Ectodermal cell (in vitro differentiated cells): ENCODE data around the gene EGLN3.

Source experiments
- H3K27ac ChIP-seq: 2 replicates; pipeline ENCODE4 v1.7.0; 2013; ENCODE audit warnings: mild to moderate bottlenecking, low read depth, low read length; ENCODE audit not compliant: insufficient read depth, poor library complexity, severe bottlenecking
- H3K27me3 ChIP-seq: 2 replicates; pipeline ENCODE4 v1.7.0; 2013; ENCODE audit warnings: mild to moderate bottlenecking, low read length; ENCODE audit not compliant: insufficient read depth, control insufficient read depth, poor library complexity, severe bottlenecking
- H3K36me3 ChIP-seq: one replicate; pipeline ENCODE4 v1.7.0; 2013; ENCODE audit warnings: low read length; ENCODE audit not compliant: control insufficient read depth, insufficient read depth
- H3K4me1 ChIP-seq: one replicate; pipeline ENCODE4 v1.7.0; 2013; ENCODE audit warnings: low read length; ENCODE audit not compliant: control insufficient read depth, insufficient read depth
- H3K4me3 ChIP-seq: 2 replicates; pipeline ENCODE4 v1.7.0; 2013; ENCODE audit warnings: low read depth, low read length, control low read depth; ENCODE audit not compliant: insufficient read depth
- H3K9me3 ChIP-seq: 2 replicates; pipeline ENCODE4 v1.7.0; 2013; ENCODE audit warnings: mild to moderate bottlenecking, low read length, moderate library complexity; ENCODE audit not compliant: control insufficient read depth
- WGBS, 2 experiments: methylation state at CpG; one replicate each; pipeline ENCODE4 v1.1.7; 2013; ENCODE audit warnings: missing lambda C conversion rate in 2 of 2; 5-methylcytosine and 5-hydroxymethylcytosine counted together

The EGLN3 gene

DNA sequence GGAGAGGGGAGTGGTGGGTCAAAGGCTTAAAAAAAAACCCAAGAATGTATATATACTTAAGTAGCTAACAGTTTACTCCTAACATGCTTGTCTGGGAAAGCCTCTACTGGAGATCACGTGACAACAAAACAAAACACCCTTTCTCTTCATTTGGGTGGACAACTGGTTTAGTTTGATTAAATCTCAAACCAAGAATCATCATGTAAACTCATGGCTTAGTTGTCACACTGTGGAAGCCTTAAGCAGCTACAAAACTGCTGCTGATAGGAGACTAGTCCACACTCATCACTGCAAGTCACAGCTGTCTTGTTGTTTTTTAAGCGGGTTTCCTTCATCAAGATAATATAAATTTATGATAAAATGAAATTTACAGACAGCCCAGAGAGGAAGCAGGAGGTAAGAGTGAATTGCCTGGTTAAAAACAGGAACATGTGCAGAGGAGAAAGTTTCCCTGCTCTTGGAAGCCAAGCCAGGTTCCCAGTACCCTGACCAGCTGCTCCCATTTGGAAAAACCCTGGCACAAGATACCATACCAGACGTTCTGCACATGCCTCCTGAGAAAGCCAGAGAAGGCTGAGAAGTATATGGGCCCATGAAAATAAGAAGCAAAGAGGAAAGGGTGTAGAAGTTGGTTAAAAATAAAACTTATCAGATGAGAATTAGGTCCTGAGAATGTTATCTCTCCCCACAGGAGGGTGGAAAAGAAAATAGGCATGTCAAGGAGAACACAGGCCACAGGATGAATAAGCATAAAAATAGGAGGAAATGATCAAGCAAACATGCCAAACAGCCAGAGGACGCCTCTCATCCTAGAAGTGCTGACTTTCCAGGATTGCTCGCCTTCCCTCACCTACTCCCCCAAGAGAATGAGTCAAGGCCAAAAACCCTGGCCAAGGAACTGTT lies 34.0 kb downstream of the EGLN3 start:
- Histone ChIP-seq H3K36me3 (no peaks in the 10 kb centered on the region), H3K27me3 (no peaks in the 10 kb centered on the region), H3K9me3 (no peaks in the 10 kb centered on the region), H3K4me3 (no peak overlapping the region), H3K27ac (no peak overlapping the region), H3K4me1 (no peaks in the 10 kb centered on the region)
- WGBS, 2 experiments, result 81 to 82% methylated on average over 4 of the region's 5 CpGs

DNA sequence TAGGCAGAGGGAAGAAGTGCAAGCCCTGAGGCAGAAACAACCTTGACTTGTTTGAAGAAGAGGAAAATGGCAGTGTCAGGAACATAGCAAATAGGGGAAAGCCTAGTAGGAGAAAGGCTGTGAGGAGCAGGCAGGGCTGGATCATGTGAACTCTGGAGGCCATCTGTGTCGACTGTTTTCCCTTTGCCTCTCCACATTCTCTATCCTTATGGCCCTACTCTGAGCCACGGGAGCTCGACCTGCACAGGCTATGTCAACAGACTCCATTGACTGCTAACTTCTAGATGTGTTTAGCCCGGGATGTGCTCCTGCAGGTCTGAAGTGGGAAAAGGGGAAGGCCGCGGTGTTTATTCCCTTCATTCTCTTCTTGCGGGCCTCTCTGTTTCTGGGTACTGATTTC lies 35.2 kb downstream of the EGLN3 start:
- Histone ChIP-seq H3K27ac (no peak overlapping the region), H3K4me1 (no peaks in the 10 kb centered on the region), H3K4me3 (no peak overlapping the region), H3K9me3 (no peaks in the 10 kb centered on the region), H3K27me3 (no peaks in the 10 kb centered on the region), H3K36me3 (no peaks in the 10 kb centered on the region)
- WGBS, 2 experiments, result 93% methylated on average over 7 of the region's 7 CpGs

DNA sequence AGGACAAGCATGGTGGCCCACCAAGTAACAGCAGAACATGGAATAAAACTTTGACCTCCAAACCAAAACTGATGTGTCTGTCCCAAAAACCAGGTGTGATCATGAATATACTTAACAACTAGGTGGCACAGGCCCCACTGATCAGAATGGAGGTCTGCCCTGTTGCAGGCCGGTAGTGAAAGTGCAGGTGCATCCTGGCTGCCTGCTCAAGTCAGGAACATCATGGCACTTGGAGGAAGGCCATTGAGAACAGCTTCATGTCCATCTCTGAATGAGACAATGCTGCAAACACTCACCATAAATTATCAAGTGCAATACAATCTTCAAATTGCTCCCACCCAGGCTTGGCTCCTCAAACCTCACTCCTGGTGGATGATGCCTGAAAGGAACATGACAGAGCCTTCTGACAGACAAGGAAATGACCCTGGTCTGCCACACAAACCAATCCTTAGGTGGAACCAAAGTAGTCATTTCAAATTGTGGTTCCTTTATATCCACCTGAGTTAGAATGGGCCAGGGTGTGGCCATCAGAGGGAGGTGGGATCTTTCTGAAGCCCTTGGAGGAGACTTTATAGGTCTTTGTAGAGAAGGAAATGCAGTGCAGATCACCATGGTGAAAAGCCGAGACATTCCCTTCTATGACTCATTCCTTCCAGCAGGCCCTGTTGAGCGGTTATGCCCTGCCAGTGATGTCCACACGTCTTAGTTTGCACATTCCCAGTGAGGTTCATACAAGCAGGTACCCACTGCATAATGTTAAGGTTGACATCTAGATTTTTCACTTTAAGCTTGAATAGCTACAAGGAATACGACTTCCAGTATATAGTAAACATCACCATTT lies 36.0 kb downstream of the EGLN3 start:
- Histone ChIP-seq H3K9me3 (no peaks in the 10 kb centered on the region), H3K4me1 (no peaks in the 10 kb centered on the region)
- 87 to 92% methylated on average over 4 to 5 of the region's 5 CpGs for whole genome bisulfite sequencing, 2 experiments

DNA sequence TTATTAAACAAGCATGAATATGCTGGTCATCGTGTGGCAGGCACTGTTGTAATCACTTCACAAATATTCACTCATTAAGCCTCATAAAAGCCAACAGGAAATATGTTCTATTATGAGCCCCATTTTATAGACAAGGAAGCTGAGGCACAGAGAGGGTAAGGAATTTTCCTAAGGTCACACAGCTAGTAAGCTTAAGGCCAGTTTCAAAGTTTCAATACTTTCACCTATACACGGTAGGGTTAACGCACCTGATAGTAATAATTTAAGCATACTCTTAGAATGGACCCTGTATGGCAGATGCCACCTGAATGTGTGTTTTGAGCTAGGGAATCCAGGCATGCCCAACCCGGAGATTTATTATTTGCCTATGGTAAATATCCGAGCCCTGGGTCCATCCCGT lies 39.8 kb downstream of the EGLN3 start:
- WGBS, 2 experiments, result 96 to 99% methylated on average over 6 of the region's 6 CpGs
- H3K4me3 ChIP-seq, result no peak overlapping the region

More for the DNA sequence above, 36.0 kb downstream of the EGLN3 start:
- Histone ChIP-seq H3K36me3 (no peaks in the 10 kb centered on the region), H3K27me3 (no peaks in the 10 kb centered on the region), H3K4me3 (no peak overlapping the region), H3K27ac (no peak overlapping the region)

DNA sequence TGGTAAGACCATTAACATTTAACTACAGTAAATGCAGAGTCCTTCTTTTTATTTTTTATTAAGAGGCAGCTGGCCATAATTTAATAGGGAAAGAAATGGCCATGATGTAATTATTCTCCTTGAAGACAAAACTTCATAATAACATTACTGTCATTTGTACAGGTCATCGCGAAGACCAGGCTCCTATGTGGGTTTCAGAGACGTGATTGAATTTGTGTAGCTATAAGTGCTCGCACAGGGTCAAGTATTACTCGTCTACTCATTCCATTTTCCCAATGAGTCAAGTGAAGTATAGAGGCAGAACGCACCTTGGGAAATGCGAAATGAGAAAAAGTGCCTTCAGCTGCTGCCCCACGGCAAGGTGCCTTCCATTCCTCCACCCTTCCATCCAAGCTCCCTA lies 40.4 kb downstream of the EGLN3 start:
- Histone ChIP-seq H3K4me3 (no peak overlapping the region), H3K27me3 (no peaks in the 10 kb centered on the region), H3K9me3 (no peaks in the 10 kb centered on the region), H3K27ac (no peak overlapping the region), H3K4me1 (peaks cover 4% of the 10 kb centered on the region), H3K36me3 (no peaks in the 10 kb centered on the region)
- 97 to 98% methylated on average over 8 of the region's 8 CpGs for WGBS, 2 experiments

More for the DNA sequence above, 39.8 kb downstream of the EGLN3 start:
- Histone ChIP-seq H3K27me3 (no peaks in the 10 kb centered on the region), H3K4me1 (peaks cover 4% of the 10 kb centered on the region), H3K9me3 (no peaks in the 10 kb centered on the region), H3K36me3 (no peaks in the 10 kb centered on the region), H3K27ac (no peak overlapping the region)

DNA sequence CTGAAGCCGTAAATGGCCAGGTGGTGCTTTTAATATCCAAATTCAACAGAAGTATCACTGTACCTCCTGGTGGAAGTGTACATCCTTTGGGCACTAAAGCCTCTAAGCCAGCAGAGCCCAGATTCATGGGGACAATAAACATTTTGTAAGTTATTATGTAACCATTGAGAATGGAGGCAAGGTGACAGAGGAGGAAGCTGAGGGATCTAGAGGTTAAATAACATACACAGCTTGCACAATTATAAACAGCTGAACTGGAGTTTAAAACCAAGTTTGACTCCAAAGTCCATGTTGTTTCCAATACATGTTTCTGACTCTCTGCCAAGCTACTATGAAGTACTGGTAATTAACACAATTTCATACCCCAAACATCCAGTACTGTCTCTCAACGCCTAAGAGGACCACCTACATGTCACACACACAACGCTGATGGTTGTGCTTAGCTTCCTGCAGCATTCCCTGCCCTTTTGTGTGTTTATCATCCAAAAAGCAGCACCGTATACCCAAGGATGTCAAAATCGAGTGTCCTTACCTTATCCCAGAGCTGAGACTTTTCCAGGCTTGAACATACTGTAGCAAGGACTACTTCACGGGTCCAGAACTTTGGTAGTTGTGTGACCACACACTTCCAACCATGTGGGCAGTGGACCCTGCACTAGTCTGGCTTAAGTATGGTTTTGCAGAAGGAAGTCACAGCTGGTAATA lies 41.3 kb downstream of the EGLN3 start:
- H3K27ac ChIP-seq, result no peak overlapping the region
- no peaks in the 10 kb centered on the region for H3K9me3 ChIP-seq
- WGBS, 2 experiments, result 93 to 94% methylated on average over 6 of the region's 6 CpGs

DNA sequence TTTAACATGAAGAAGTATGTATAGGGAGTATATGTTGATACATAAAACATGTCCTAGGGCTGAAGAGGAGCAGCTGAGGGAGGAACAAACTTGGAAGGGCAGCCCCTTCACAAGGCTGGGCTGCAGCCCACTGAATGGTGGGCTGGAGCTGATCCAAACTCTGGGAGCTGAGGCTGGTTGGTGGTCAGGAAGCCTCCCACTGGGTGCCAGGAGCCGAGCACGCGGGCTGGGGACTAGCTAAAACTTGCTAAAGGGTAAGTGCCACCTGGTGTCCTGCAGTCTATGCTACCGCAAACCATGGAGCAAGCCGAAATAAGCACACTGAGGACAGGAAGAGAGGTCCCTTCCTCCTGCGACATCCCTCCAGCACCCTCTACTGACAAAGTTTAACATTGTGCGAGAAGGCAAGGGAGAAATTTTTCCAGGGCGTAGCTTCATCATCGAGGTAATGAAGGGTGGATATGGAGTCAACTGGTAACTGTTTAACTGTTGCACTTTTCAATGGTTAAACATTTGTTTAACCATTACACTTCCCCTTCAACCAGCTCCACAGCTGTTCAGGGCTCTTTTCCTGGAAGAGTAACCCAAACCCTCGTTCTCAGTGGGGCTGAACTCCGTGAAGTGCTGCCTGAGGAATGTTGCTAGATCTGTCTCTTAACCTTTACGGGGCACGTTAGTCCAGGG lies 42.2 kb downstream of the EGLN3 start:
- Histone ChIP-seq H3K27me3 (no peaks in the 10 kb centered on the region), H3K27ac (no peak overlapping the region), H3K4me3 (no peak overlapping the region), H3K9me3 (no peaks in the 10 kb centered on the region), H3K36me3 (no peaks in the 10 kb centered on the region), H3K4me1 (peaks cover 4% of the 10 kb centered on the region)
- WGBS, 2 experiments, result 93 to 95% methylated on average over 12 to 13 of the region's 13 CpGs

More for the DNA sequence above, 41.3 kb downstream of the EGLN3 start:
- no peak overlapping the region for H3K4me3 ChIP-seq
- H3K27me3 ChIP-seq, result no peaks in the 10 kb centered on the region
- H3K36me3 ChIP-seq, result no peaks in the 10 kb centered on the region
- peaks cover 4% of the 10 kb centered on the region for H3K4me1 ChIP-seq

DNA sequence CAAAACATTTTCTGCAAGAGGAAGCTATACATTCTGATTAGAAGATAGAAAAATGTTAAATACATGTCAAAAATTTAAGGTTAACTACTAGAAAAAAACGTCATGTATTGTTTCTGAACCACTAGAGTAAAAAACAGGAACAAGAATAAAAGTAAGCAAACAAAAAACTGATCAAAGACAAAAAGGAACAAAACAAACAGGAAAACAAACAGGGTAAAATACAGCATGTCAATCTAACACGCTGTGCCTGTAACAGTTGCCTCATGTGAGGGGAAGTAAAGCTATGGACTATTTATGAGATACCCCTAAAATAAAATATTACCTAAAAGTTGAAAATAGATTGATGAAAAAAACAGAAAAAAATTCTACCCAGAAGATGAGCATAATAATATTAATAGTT lies 43.9 kb downstream of the EGLN3 start:
- Histone ChIP-seq H3K27ac (no peak overlapping the region), H3K36me3 (no peaks in the 10 kb centered on the region), H3K4me3 (no peak overlapping the region), H3K27me3 (no peaks in the 10 kb centered on the region), H3K9me3 (no peaks in the 10 kb centered on the region), H3K4me1 (peaks cover 4% of the 10 kb centered on the region)
- WGBS, 2 experiments, result 75% methylated on average over 1 of the region's 2 CpGs; no CpG with 5 or more reads in 1 of the 2 experiments

DNA sequence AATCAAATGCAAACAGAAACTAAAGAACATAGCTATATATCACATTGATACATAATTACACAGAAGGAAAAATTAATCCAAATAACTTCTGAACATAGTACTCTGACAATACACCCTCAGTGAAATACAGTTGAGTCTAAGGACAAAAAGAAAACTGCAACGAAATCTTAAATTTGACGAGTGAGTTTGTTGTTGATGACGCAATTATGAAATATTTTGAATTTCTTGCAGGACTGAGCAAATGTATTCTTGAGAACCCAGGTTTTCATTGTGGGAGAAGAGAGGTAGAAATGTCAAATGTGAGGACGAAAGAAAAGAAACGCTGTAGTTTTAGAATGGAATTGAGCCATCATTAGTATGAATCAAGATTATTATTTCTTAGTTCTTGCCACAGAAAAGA lies 46.3 kb downstream of the EGLN3 start:
- Histone ChIP-seq H3K27me3 (no peaks in the 10 kb centered on the region), H3K4me3 (no peak overlapping the region), H3K9me3 (no peaks in the 10 kb centered on the region), H3K4me1 (peaks cover 4% of the 10 kb centered on the region), H3K27ac (no peak overlapping the region), H3K36me3 (no peaks in the 10 kb centered on the region)
- WGBS, 2 experiments, result 96 to 98% methylated on average over 5 of the region's 5 CpGs
